Epithelial cell of esophagus (primary cell): ENCODE measurements around the gene HIKESHI.

Experiments
- DNase-seq: peaks from one replicate; pipeline ENCODE4 v3.0.0; 2010; ENCODE audit warnings: low read depth
- H3K4me3 ChIP-seq: 2 replicates; pipeline ENCODE4 v1.5.1; 2011; ENCODE audit warnings: mild to moderate bottlenecking, low read length, control low read depth
- CTCF ChIP-seq: IDR thresholded peaks from 2 replicates; pipeline ENCODE4 v1.5.1; 2011; ENCODE audit warnings: low read depth, mild to moderate bottlenecking, low read length, control low read depth, inconsistent platforms; ENCODE audit not compliant: insufficient read depth; ENCODE audit errors: missing control alignments

HIKESHI gene

GRCh38 chr11:86302092-86302793 is at the start of gene HIKESHI:
HIKESHI (plus strand) TSS chr11:86302240; CDS start chr11:86302449, 209 bp downstream.
- TF ChIP-seq CTCF = no peak
- DNase-seq = peak; percentile 97
- H3K4me3 ChIP-seq = peak within 1 kb of the TSS; percentile 95

- DNase-seq = no peak
- TF ChIP-seq CTCF = no peak
These were observed 46.1 kb upstream of the HIKESHI start for GRCh38 chr11:86255896-86256295.

GRCh38 chr11:86256608-86257007 is 45.4 kb upstream of the HIKESHI start:
- H3K4me3 ChIP-seq = no peak overlapping the region
- DNase-seq = no peak
- no peak for TF ChIP-seq CTCF

More at GRCh38 chr11:86255896-86256295, 46.1 kb upstream of the HIKESHI start:
- no peak overlapping the region for H3K4me3 ChIP-seq

GRCh38 chr11:86257446-86257845 is 44.6 kb upstream of the HIKESHI start:
- no peak for TF ChIP-seq CTCF
- H3K4me3 ChIP-seq = no peak overlapping the region
- DNase-seq = no peak

- no peak for DNase-seq
- no peak overlapping the region for H3K4me3 ChIP-seq
- TF ChIP-seq CTCF = no peak
These were observed 42.3 kb upstream of the HIKESHI start for GRCh38 chr11:86259730-86260129.

- H3K4me3 ChIP-seq = no peak overlapping the region
- TF ChIP-seq CTCF = no peak
- DNase-seq = no peak
These were observed 40.7 kb upstream of the HIKESHI start for GRCh38 chr11:86261328-86261727.

- TF ChIP-seq CTCF = no peak
- no peak for DNase-seq
- H3K4me3 ChIP-seq = no peak overlapping the region
These were observed 39.7 kb upstream of the HIKESHI start for GRCh38 chr11:86262387-86262786.
